ENCODE results near the gene SLC9C2. TPM values are rescaled to one million over a fixed set of nuclear protein-coding genes. Genes with fewer than 3 reads are reported as not detected.
"Not testable (repeated sequence)": the region's sequence is repeated elsewhere in the genome, so short reads cannot be mapped to it uniquely, and the experiment has no call there.

SLC9C2 gene
- total RNA-seq, 4 donors from 2014 or later, result 0.21 TPM; not detected in 3

DNA sequence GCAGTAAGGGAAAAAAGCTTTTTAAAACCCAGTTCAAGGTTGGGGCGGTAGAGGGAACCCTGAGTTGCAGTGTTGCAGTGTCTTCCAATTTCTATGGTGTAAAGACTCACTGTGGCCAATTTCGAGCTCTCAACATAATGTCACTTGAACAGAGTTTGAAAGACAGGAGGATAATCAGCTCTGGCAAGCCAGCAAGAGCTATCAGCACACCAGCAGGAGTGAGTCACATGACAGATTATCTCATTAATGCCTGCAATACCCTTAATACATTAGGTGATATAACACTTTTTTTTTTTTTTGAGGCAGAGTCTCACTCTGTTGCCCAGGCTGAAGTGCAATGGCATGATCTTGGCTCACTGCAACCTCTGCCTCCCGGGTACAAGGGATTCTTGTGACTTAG is 22.8 kb downstream of the SLC9C2 start:
- 83% methylated on average over 3 of the region's 3 CpGs for WGBS, 2 donors
- no peak for TF ChIP-seq POLR2A (IDR thresholded peaks at IDR 0.05)
- TF ChIP-seq, protein P1, sequence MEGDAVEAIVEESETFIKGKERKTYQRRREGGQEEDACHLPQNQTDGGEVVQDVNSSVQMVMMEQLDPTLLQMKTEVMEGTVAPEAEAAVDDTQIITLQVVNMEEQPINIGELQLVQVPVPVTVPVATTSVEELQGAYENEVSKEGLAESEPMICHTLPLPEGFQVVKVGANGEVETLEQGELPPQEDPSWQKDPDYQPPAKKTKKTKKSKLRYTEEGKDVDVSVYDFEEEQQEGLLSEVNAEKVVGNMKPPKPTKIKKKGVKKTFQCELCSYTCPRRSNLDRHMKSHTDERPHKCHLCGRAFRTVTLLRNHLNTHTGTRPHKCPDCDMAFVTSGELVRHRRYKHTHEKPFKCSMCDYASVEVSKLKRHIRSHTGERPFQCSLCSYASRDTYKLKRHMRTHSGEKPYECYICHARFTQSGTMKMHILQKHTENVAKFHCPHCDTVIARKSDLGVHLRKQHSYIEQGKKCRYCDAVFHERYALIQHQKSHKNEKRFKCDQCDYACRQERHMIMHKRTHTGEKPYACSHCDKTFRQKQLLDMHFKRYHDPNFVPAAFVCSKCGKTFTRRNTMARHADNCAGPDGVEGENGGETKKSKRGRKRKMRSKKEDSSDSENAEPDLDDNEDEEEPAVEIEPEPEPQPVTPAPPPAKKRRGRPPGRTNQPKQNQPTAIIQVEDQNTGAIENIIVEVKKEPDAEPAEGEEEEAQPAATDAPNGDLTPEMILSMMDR (IDR thresholded peaks at IDR 0.05), result no peak
- TF ChIP-seq EP300 (IDR thresholded peaks at IDR 0.05), result no peak
- H3K4me3 ChIP-seq, result no peak overlapping the region
- DNase-seq (ENCODE audit: low spot score in 2 of 2), result no peak
- H3K27me3 ChIP-seq, result no peaks in the 10 kb centered on the region
- H3K27ac ChIP-seq, result no peak overlapping the region
- H3K36me3 ChIP-seq, result no peaks in the 10 kb centered on the region
- H3K4me1 ChIP-seq, result no peaks in the 10 kb centered on the region
- H3K9me3 ChIP-seq, result no peaks in the 10 kb centered on the region

- H3K4me1 ChIP-seq, result no peaks in the 10 kb centered on the region
- no peaks in the 10 kb centered on the region for H3K27me3 ChIP-seq
- TF ChIP-seq EP300 (IDR thresholded peaks at IDR 0.05), result no peak
- H3K4me3 ChIP-seq, result no peak overlapping the region
- H3K9me3 ChIP-seq, result no peaks in the 10 kb centered on the region
- no peaks in the 10 kb centered on the region for H3K36me3 ChIP-seq
- no peak for DNase-seq (ENCODE audit: low spot score in 2 of 2)
- H3K27ac ChIP-seq, result no peak overlapping the region
- WGBS, 2 donors, result 91 to 94% methylated on average over 4 of the region's 4 CpGs
Observed at GRCh38 chr1:173573596-173573995, 29.3 kb downstream of the SLC9C2 start.

DNA sequence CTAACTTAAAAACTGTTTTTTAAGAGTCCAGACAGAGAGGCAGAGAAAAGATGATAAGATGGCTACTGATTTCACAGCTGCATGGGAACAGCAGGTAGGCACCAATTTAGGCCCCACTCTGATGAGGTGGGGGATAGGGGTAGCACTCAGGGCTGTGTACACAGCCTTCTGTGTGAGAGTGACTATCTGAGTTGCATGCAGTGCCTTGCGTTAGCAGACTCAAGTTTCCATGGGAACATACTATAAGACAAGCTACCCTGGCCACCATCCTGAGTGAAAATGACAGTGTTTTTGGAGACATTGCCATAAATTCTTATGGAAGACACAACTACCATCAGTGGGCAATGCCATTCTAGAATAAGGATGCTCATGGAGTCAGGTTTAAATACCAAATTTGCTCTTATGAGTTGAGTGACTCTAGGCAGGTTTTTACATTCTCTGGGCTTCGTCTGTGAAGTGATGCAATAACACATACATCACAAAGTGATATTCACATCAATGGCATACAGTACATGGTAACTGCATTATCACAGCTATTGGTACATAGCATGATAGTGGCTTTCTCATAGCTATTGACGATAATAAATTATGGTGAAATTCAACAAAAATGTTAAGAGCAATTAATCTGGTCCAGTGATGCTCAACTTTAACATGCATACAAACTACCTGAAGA is 30.5 kb downstream of the SLC9C2 start:
- Histone ChIP-seq H3K27ac (no peak overlapping the region), H3K36me3 (no peaks in the 10 kb centered on the region), H3K4me3 (no peak overlapping the region), H3K9me3 (no peaks in the 10 kb centered on the region), H3K4me1 (no peaks in the 10 kb centered on the region), H3K27me3 (no peaks in the 10 kb centered on the region)
- TF ChIP-seq EP300 (IDR thresholded peaks at IDR 0.05), result no peak
- WGBS, 2 donors, result 82 to 88% methylated on average over 3 of the region's 3 CpGs
- DNase-seq (ENCODE audit: low spot score in 2 of 2), result no peak

GRCh38 chr1:173570370-173571007 is 32.4 kb downstream of the SLC9C2 start:
- WGBS, 2 donors, result 62 to 63% methylated on average over 4 of the region's 4 CpGs
- DNase-seq (ENCODE audit: low spot score in 2 of 2), result no peak
- no peak for TF ChIP-seq POLR2A (IDR thresholded peaks at IDR 0.05)
- TF ChIP-seq EP300 (IDR thresholded peaks at IDR 0.05), result no peak
- TF ChIP-seq, protein P1 (IDR thresholded peaks at IDR 0.05), result no peak

GRCh38 chr1:173568483-173568882 is 34.4 kb downstream of the SLC9C2 start:
- H3K4me3 ChIP-seq, result no peak overlapping the region
- no peak overlapping the region for H3K27ac ChIP-seq
- H3K9me3 ChIP-seq, result no peaks in the 10 kb centered on the region
- no peaks in the 10 kb centered on the region for H3K36me3 ChIP-seq
- no peaks in the 10 kb centered on the region for H3K4me1 ChIP-seq
- H3K27me3 ChIP-seq, result no peaks in the 10 kb centered on the region
- WGBS, 2 donors, result 82 to 89% methylated on average over 1 of the region's 1 CpG
- DNase-seq (ENCODE audit: low spot score in 2 of 2), result no peak
- no peak for TF ChIP-seq EP300 (IDR thresholded peaks at IDR 0.05)
- TF ChIP-seq, protein P1 (IDR thresholded peaks at IDR 0.05), result no peak
- TF ChIP-seq POLR2A (IDR thresholded peaks at IDR 0.05), result no peak

More at GRCh38 chr1:173570370-173571007, 32.4 kb downstream of the SLC9C2 start:
- Histone ChIP-seq H3K36me3 (no peaks in the 10 kb centered on the region), H3K27me3 (no peaks in the 10 kb centered on the region), H3K4me1 (no peaks in the 10 kb centered on the region), H3K27ac (no peak overlapping the region), H3K4me3 (no peak overlapping the region), H3K9me3 (no peaks in the 10 kb centered on the region)

DNA sequence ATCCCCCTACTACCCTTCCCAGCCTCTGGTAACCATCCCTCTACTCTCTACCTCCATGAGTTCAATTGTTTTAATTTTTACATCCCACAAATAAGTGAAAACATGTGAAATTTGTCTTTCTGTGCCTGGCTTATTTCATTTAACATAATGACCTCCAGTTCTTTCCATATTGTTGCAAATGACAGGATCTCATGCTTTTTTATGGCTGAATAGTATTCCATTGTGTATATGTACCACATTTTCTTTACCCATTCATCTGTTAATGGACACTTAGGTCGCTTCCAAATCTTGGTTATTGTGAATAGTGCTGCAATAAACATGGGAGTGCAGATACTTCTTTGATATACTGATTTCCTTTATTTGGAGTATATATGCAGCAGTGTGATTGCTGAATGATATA is 39.0 kb downstream of the SLC9C2 start:
- not testable (repeated sequence) for H3K4me1 ChIP-seq; H3K36me3 ChIP-seq; H3K27me3 ChIP-seq; DNase-seq (ENCODE audit: low spot score in 2 of 2); H3K9me3 ChIP-seq; H3K27ac ChIP-seq; H3K4me3 ChIP-seq
- WGBS, 2 donors, result 63 to 77% methylated on average over 1 of the region's 1 CpG
